ENCODE data around the gene TTYH2.
A peak's percentile ranks its signal among the peaks of the same experiment; 100 is the strongest.

Gene TTYH2

GRCh38 chr17:74190154-74190553 is 23.2 kb upstream of the TTYH2 start:
- Histone ChIP-seq H3K36me3 (replicated peaks) (no peaks in the 10 kb centered on the region), H3K27ac (no peak overlapping the region), H3K4me3 (ENCODE audit: low read depth, low read length) (no peak overlapping the region), H3K27me3 (replicated peaks) (peaks cover 4% of the 10 kb centered on the region)
- in situ Hi-C loops (cut with HindIII; ENCODE audit: low pct_ligation_motif_present, low sequenced_read_pairs) = no loop called here
- no peak for TF ChIP-seq CTCF (IDR thresholded peaks at IDR 0.05; ENCODE audit: low read depth, low read length, missing control alignments)
- DNase-seq = peak; percentile 59

DNA sequence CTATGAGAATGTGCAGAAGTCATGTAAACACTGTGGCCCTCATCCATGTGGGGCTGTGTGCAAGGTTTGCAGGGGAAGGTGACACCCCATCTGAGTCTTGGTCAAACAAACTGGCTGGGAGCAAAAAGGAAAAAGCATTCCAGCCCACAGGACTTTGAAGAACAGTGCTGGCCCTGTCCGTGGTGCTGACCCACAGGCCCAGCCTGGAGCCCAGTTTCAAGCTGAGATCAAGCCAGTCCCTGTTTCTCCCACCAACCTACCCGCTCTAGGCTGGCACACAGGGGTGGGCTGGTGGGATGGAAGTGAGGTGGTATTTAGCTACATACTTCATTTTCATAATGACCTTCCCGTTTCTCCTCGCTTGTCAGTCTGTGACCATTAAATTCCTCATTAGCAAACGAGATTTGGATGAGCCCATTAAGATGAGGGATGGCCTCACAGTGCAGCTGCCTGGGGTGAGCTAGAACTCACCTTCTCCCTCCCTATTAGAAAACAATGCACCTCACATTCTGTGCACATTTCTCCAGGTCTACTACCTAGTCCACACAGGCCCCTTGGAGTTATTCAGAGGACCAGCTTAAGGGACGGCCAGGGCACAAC is 22.5 kb upstream of the TTYH2 start:
- no peak for TF ChIP-seq CTCF (IDR thresholded peaks at IDR 0.05; ENCODE audit: low read depth, low read length, missing control alignments)
- no peak overlapping the region for H3K27ac ChIP-seq
- H3K27me3 ChIP-seq (replicated peaks) = peaks cover 11% of the 10 kb centered on the region
- in situ Hi-C loops (cut with HindIII; ENCODE audit: low pct_ligation_motif_present, low sequenced_read_pairs) = no loop called here
- no peak for DNase-seq
- H3K36me3 ChIP-seq (replicated peaks) = no peaks in the 10 kb centered on the region
- H3K4me3 ChIP-seq (ENCODE audit: low read depth, low read length) = no peak overlapping the region

DNA sequence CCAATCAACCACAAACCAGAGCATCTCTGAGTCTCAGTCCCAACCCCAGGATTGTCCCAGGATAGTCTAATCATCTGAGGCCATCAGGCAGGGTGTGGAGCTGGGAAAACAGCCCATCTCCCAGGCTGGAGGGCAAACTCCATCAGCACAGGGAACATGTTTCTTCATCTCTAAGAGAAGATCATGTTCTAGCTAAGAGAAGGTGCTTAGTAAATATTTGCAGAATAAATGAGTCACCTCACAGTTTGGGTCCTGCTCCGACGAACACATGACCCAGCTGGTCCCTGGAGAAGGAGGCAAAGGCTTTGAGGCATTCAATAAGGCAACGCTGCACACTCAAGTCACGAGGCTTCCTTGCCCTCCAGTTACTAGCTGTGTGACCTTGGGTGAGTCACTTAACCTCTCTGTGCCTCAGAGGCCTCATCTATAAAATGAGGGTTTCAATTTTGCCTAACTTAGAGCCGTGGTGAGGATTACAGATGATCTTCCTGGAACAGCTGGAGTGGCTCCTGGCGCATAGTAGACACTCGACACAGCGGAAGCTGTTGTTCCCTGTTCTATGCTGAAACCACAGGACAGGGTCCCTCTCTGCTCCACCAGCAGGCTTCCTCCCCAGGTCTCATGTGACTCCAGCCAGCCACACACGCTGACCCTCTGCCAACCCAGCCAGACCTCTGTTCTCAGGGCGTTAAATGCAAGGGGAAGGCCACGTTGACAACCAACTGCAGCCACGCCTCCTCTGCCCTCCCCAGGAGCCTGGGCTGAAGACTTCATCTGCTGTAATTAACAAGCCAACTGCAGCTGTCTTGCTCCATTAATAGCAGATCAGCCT is 20.2 kb upstream of the TTYH2 start:
- DNase-seq = no peak
- in situ Hi-C loops (cut with HindIII; ENCODE audit: low pct_ligation_motif_present, low sequenced_read_pairs) = no loop called here
- TF ChIP-seq CTCF (IDR thresholded peaks at IDR 0.05; ENCODE audit: low read depth, low read length, missing control alignments) = no peak
- Histone ChIP-seq H3K27me3 (replicated peaks) (peaks cover 29% of the 10 kb centered on the region), H3K27ac (no peak overlapping the region), H3K36me3 (replicated peaks) (no peaks in the 10 kb centered on the region), H3K4me3 (ENCODE audit: low read depth, low read length) (no peak overlapping the region)

DNA sequence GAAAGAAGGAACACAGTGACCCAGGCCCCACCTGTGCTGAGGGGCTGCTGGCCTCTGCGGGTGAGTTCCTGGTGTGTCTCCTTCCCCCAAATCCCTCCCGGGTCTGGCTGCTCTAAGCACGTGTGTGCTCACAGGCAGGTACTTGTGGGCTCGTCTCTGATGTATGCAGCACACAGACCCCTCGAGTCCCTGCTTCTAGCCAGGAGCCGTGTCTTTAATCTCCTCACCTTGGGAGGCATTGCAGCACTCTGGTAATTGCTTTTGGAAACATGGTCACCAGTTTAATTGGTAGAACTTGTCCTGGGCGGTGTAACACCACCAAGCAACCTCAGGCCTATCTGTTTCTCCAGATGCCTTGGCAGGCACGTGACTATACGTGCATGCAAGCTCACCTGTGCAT is 18.7 kb upstream of the TTYH2 start:
- peaks cover 29% of the 10 kb centered on the region for H3K27me3 ChIP-seq (replicated peaks)
- no peak for TF ChIP-seq CTCF (IDR thresholded peaks at IDR 0.05; ENCODE audit: low read depth, low read length, missing control alignments)

GRCh38 chr17:74196541-74197317 is 16.6 kb upstream of the TTYH2 start:
- peaks cover 36% of the 10 kb centered on the region for H3K27me3 ChIP-seq (replicated peaks)
- no peak for TF ChIP-seq CTCF (IDR thresholded peaks at IDR 0.05; ENCODE audit: low read depth, low read length, missing control alignments)
- H3K4me3 ChIP-seq (ENCODE audit: low read depth, low read length) = no peak overlapping the region
- DNase-seq = no peak
- H3K27ac ChIP-seq = no peak overlapping the region
- no peaks in the 10 kb centered on the region for H3K36me3 ChIP-seq (replicated peaks)
- in situ Hi-C loops (cut with HindIII; ENCODE audit: low pct_ligation_motif_present, low sequenced_read_pairs) = no loop called here

More for the DNA sequence above, 18.7 kb upstream of the TTYH2 start:
- H3K4me3 ChIP-seq (ENCODE audit: low read depth, low read length) = no peak overlapping the region
- DNase-seq = no peak
- in situ Hi-C loops (cut with HindIII; ENCODE audit: low pct_ligation_motif_present, low sequenced_read_pairs) = no loop called here
- no peaks in the 10 kb centered on the region for H3K36me3 ChIP-seq (replicated peaks)
- H3K27ac ChIP-seq = no peak overlapping the region
